ENCODE results near the gene SPAG16. TPM values are rescaled to one million over a fixed set of nuclear protein-coding genes. Genes with fewer than 3 reads are reported as not detected.

The SPAG16 gene
- total and polyA plus RNA-seq, 9 donors, result 17.3 to 29.0 (median 18.8) TPM

DNA sequence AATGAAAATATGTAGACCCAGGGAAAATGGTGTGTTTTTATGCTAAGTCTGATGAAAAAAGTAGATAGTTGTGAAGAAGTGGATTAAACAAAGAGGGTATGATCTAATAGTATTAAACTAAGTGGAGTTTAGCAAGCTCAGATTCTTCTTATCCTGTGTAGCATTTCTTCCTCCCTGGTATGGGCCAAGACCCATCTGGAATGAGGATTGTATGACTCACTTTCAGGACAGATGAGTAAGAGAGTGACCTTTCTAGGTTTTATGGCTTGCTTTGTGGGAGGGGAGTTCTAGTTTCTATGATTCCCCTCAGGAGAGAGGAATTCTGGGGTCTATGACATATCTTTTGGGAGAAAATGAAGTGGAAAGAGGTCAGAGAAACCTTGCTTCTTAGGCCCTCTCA is 550.1 kb downstream of the SPAG16 start:
- H3K36me3 ChIP-seq (ENCODE audit: control insufficient read depth, insufficient read depth, low read length), result no peaks in the 10 kb centered on the region
- no peak overlapping the region for H3K4me3 ChIP-seq (ENCODE audit: low read length)
- H3K27ac ChIP-seq (ENCODE audit: low read length), result no peak overlapping the region
- H3K9me3 ChIP-seq (replicated peaks; ENCODE audit: control insufficient read depth, low read depth, low read length), result peaks cover 5% of the 10 kb centered on the region
- H3K4me1 ChIP-seq (ENCODE audit: control insufficient read depth, insufficient read depth, low read length), result no peaks in the 10 kb centered on the region
- no peaks in the 10 kb centered on the region for H3K27me3 ChIP-seq (ENCODE audit: control insufficient read depth, insufficient read depth, low read length)
- DNase-seq, result no peak

DNA sequence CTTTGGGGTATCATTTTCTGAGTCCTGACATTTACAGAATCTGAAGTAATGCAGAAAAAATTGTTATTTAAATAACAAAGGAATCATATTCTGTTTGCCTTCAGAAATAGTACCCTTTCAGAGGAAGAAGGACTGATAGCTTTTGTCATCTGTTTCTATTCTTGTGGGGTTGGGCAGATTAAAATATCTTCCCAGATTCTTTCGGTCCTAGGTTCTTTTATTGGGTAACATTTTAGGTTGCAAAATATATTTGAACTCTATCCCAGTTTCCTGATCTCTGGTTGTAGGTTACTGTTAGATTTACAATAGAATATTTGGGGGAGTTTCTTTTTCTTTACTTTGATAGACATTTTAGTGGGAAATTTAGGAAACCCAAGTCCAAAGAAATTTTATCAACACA is 550.5 kb downstream of the SPAG16 start:
- Histone ChIP-seq H3K27me3 (ENCODE audit: control insufficient read depth, insufficient read depth, low read length) (no peaks in the 10 kb centered on the region), H3K4me3 (ENCODE audit: low read length) (no peak overlapping the region), H3K4me1 (ENCODE audit: control insufficient read depth, insufficient read depth, low read length) (no peaks in the 10 kb centered on the region), H3K9me3 (replicated peaks; ENCODE audit: control insufficient read depth, low read depth, low read length) (peaks cover under 1% of the 10 kb centered on the region), H3K36me3 (ENCODE audit: control insufficient read depth, insufficient read depth, low read length) (no peaks in the 10 kb centered on the region), H3K27ac (ENCODE audit: low read length) (no peak overlapping the region)
- no CpG with 5 or more reads among the region's 1 CpG for WGBS (ENCODE audit: insufficient coverage)
- no peak for DNase-seq

GRCh38 chr2:213846856-213847255 is 562.6 kb downstream of the SPAG16 start:
- Histone ChIP-seq H3K4me1 (ENCODE audit: control insufficient read depth, insufficient read depth, low read length) (no peaks in the 10 kb centered on the region), H3K4me3 (ENCODE audit: low read length) (no peak overlapping the region), H3K27ac (ENCODE audit: low read length) (no peak overlapping the region), H3K9me3 (replicated peaks; ENCODE audit: control insufficient read depth, low read depth, low read length) (no peaks in the 10 kb centered on the region), H3K27me3 (ENCODE audit: control insufficient read depth, insufficient read depth, low read length) (no peaks in the 10 kb centered on the region), H3K36me3 (ENCODE audit: control insufficient read depth, insufficient read depth, low read length) (no peaks in the 10 kb centered on the region)
- WGBS (ENCODE audit: insufficient coverage), result 20% methylated on average over 1 of the region's 1 CpG
- peak; percentile 3 for DNase-seq

GRCh38 chr2:213847316-213847715 is 563.1 kb downstream of the SPAG16 start:
- DNase-seq, result no peak
- Histone ChIP-seq H3K9me3 (replicated peaks; ENCODE audit: control insufficient read depth, low read depth, low read length) (no peaks in the 10 kb centered on the region), H3K4me3 (ENCODE audit: low read length) (no peak overlapping the region), H3K36me3 (ENCODE audit: control insufficient read depth, insufficient read depth, low read length) (no peaks in the 10 kb centered on the region), H3K27ac (ENCODE audit: low read length) (no peak overlapping the region), H3K4me1 (ENCODE audit: control insufficient read depth, insufficient read depth, low read length) (no peaks in the 10 kb centered on the region), H3K27me3 (ENCODE audit: control insufficient read depth, insufficient read depth, low read length) (no peaks in the 10 kb centered on the region)
- 100% methylated on average over 1 of the region's 3 CpGs for WGBS (ENCODE audit: insufficient coverage)

DNA sequence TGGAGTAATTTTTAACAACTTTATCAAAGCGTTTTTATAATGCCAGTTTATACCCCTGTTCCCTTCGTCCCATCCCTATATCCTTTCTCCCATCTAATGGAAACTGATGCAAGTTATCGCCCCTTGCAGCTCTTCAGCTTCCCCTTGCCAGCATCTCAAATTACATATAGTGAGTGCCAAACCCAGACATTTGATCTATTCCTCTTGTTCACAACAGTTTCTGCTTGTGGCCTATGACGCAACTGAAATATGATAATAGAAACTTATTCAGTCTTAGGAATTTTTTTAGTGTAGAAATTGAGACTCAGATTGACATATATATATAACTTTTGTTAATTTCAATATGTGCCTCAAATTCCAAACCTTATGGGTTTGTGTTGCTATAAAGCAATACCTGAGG is 564.4 kb downstream of the SPAG16 start:
- DNase-seq, result peak; percentile 13
- H3K27ac ChIP-seq (ENCODE audit: low read length), result no peak overlapping the region
- 47% methylated on average over 3 of the region's 4 CpGs for WGBS (ENCODE audit: insufficient coverage)

GRCh38 chr2:213861638-213862037 is 577.4 kb downstream of the SPAG16 start:
- Histone ChIP-seq H3K4me3 (ENCODE audit: low read length) (no peak overlapping the region), H3K9me3 (replicated peaks; ENCODE audit: control insufficient read depth, low read depth, low read length) (no peaks in the 10 kb centered on the region), H3K27me3 (ENCODE audit: control insufficient read depth, insufficient read depth, low read length) (no peaks in the 10 kb centered on the region), H3K4me1 (ENCODE audit: control insufficient read depth, insufficient read depth, low read length) (no peaks in the 10 kb centered on the region), H3K36me3 (ENCODE audit: control insufficient read depth, insufficient read depth, low read length) (no peaks in the 10 kb centered on the region), H3K27ac (ENCODE audit: low read length) (no peak overlapping the region)
- no peak for DNase-seq

More for the DNA sequence above, 564.4 kb downstream of the SPAG16 start:
- Histone ChIP-seq H3K4me3 (ENCODE audit: low read length) (no peak overlapping the region), H3K4me1 (ENCODE audit: control insufficient read depth, insufficient read depth, low read length) (no peaks in the 10 kb centered on the region), H3K27me3 (ENCODE audit: control insufficient read depth, insufficient read depth, low read length) (no peaks in the 10 kb centered on the region), H3K9me3 (replicated peaks; ENCODE audit: control insufficient read depth, low read depth, low read length) (no peaks in the 10 kb centered on the region), H3K36me3 (ENCODE audit: control insufficient read depth, insufficient read depth, low read length) (no peaks in the 10 kb centered on the region)

DNA sequence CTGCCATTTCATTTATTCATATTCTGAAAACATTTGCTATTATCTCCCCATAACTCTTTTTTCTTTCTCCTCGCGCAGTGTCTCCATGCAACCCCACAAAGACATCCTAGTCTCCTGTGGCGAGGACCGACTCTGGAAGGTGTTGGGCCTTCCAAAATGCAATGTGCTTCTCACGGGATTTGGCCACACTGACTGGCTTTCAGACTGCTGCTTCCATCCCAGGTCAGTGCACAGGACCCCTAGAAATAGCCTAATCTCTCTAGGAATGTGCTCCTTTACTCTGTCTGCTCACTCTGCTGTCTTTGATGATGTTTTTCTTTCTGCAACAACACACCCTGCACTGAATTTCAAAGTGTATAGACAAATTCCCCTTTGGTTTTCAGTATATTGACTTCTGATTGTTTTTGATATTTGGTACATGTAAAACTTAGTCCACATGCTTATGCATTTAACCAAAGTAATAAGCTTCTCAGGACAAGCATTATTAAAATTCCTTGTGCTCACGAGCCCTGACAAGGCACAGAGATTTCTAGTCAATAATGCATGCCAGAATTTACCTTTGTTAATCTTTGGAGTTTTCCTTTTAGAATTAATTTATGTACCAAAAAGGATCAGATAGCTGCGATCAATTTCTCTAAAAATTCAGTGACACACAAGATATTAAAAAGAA is 578.3 kb downstream of the SPAG16 start:
- Histone ChIP-seq H3K9me3 (replicated peaks; ENCODE audit: control insufficient read depth, low read depth, low read length) (no peaks in the 10 kb centered on the region), H3K4me3 (ENCODE audit: low read length) (no peak overlapping the region), H3K27ac (ENCODE audit: low read length) (no peak overlapping the region), H3K36me3 (ENCODE audit: control insufficient read depth, insufficient read depth, low read length) (no peaks in the 10 kb centered on the region), H3K4me1 (ENCODE audit: control insufficient read depth, insufficient read depth, low read length) (no peaks in the 10 kb centered on the region), H3K27me3 (ENCODE audit: control insufficient read depth, insufficient read depth, low read length) (no peaks in the 10 kb centered on the region)
- no peak for DNase-seq
- WGBS (ENCODE audit: insufficient coverage), result 73% methylated on average over 5 of the region's 7 CpGs

DNA sequence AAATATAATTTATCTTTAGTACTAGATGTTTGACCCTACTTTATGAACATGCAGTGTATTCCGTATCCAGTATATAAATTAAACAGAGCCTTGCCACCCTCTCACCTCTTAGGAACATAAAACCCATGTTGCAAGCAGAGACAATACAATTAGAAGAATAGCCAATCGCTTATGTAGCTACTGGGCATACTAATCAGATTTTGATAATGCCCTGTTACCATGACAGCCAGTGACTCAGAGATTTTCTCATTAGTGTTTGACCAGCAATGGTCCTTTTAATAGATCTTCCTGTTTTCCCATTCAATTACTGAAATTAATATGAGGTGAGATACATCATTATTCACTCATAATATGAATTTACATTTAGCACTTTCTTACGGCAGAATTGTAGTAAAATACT is 579.3 kb downstream of the SPAG16 start:
- H3K4me3 ChIP-seq (ENCODE audit: low read length), result no peak overlapping the region
- 100% methylated on average over 1 of the region's 3 CpGs for WGBS (ENCODE audit: insufficient coverage)
- no peaks in the 10 kb centered on the region for H3K27me3 ChIP-seq (ENCODE audit: control insufficient read depth, insufficient read depth, low read length)
- no peaks in the 10 kb centered on the region for H3K4me1 ChIP-seq (ENCODE audit: control insufficient read depth, insufficient read depth, low read length)
- no peaks in the 10 kb centered on the region for H3K9me3 ChIP-seq (replicated peaks; ENCODE audit: control insufficient read depth, low read depth, low read length)
- H3K27ac ChIP-seq (ENCODE audit: low read length), result no peak overlapping the region
- no peak for DNase-seq
- no peaks in the 10 kb centered on the region for H3K36me3 ChIP-seq (ENCODE audit: control insufficient read depth, insufficient read depth, low read length)

- peaks cover 4% of the 10 kb centered on the region for H3K9me3 ChIP-seq (replicated peaks; ENCODE audit: control insufficient read depth, low read depth, low read length)
- no CpG with 5 or more reads among the region's 1 CpG for WGBS (ENCODE audit: insufficient coverage)
- no peaks in the 10 kb centered on the region for H3K36me3 ChIP-seq (ENCODE audit: control insufficient read depth, insufficient read depth, low read length)
- no peak overlapping the region for H3K27ac ChIP-seq (ENCODE audit: low read length)
- H3K4me3 ChIP-seq (ENCODE audit: low read length), result no peak overlapping the region
- no peaks in the 10 kb centered on the region for H3K4me1 ChIP-seq (ENCODE audit: control insufficient read depth, insufficient read depth, low read length)
- H3K27me3 ChIP-seq (ENCODE audit: control insufficient read depth, insufficient read depth, low read length), result no peaks in the 10 kb centered on the region
- no peak for DNase-seq
These were observed 584.3 kb downstream of the SPAG16 start for GRCh38 chr2:213868526-213868925.

DNA sequence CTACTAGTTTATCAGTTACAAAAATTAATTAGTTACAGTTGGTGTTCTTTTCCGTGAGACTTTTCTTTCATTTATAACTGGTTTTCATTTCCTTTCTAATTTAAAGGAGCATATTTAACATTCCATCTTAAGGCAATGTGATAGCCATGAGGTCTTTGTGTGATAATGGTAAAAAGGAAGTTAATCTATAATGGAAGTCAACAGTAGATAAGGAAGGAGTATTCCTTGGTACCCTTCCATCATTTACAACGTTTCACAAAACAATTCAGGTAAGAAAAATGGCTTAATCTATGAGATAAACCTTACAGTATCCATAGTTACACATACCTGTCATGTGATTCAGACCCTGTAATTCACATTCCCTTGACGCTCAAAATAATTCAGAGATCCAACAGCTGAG is 601.2 kb downstream of the SPAG16 start:
- DNase-seq, result no peak
- Histone ChIP-seq H3K4me1 (ENCODE audit: control insufficient read depth, insufficient read depth, low read length) (no peaks in the 10 kb centered on the region), H3K27me3 (ENCODE audit: control insufficient read depth, insufficient read depth, low read length) (no peaks in the 10 kb centered on the region), H3K27ac (ENCODE audit: low read length) (no peak overlapping the region), H3K36me3 (ENCODE audit: control insufficient read depth, insufficient read depth, low read length) (no peaks in the 10 kb centered on the region), H3K9me3 (replicated peaks; ENCODE audit: control insufficient read depth, low read depth, low read length) (no peaks in the 10 kb centered on the region), H3K4me3 (ENCODE audit: low read length) (no peak overlapping the region)
- WGBS (ENCODE audit: insufficient coverage), result no CpG with 5 or more reads among the region's 3 CpGs

DNA sequence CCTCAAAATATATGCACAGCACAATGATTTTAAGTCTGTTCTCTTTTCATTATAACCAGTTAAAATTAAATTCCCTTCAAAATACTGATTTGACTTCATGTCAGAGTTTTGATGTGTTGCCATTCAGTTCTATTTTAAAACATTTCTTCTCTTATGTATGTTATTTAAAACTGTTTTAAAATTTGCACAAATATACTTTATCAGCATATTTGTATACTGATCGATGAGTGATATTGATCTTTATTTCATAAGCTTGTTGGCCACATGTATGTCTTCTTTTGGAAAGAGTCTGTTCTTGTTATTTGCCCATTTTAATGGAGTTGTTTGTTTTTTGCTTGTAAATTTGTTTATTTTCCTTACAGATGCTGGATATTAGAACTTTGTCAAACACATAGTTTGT is 630.2 kb downstream of the SPAG16 start:
- no CpG with 5 or more reads among the region's 1 CpG for WGBS (ENCODE audit: insufficient coverage)
- no peak overlapping the region for H3K4me3 ChIP-seq (ENCODE audit: low read length)
- no peak for DNase-seq
- H3K4me1 ChIP-seq (ENCODE audit: control insufficient read depth, insufficient read depth, low read length), result no peaks in the 10 kb centered on the region
- H3K36me3 ChIP-seq (ENCODE audit: control insufficient read depth, insufficient read depth, low read length), result no peaks in the 10 kb centered on the region
- H3K27ac ChIP-seq (ENCODE audit: low read length), result no peak overlapping the region
- no peaks in the 10 kb centered on the region for H3K27me3 ChIP-seq (ENCODE audit: control insufficient read depth, insufficient read depth, low read length)
- H3K9me3 ChIP-seq (replicated peaks; ENCODE audit: control insufficient read depth, low read depth, low read length), result no peaks in the 10 kb centered on the region
